CD4-positive, alpha-beta T cell (primary cell): ENCODE data around the gene NOTCH1. TPM values are rescaled to one million over a fixed set of nuclear protein-coding genes. Genes with fewer than 3 reads are reported as not detected.

Experiments used
- ATAC-seq: fragments of 200-7000 bp; cut with Tn5 transposase; one replicate; pipeline ENCODE4 v1.10.0; 2022; ENCODE audit warnings: mild to moderate bottlenecking; ENCODE audit not compliant: poor library complexity
- CTCF ChIA-PET: fragments of 350-600 bp; sonication (Branson Sonifier 250); formaldehyde crosslinking; loops from one replicate; lab custom pipeline; 2021; ENCODE audit warnings: antibody characterized with exemption, inconsistent platforms; lab: Charles Lee
- POLR2A ChIA-PET: fragments of 350-600 bp; sonication (Branson Sonifier 250); formaldehyde crosslinking; loops from one replicate; lab custom pipeline; 2021; ENCODE audit warnings: antibody characterized with exemption, inconsistent platforms; lab: Charles Lee
- DNase-seq, 14 experiments: peaks; one replicate each; pipeline ENCODE4 v3.0.0-alpha.2; 2013 to 2020; ENCODE audit warnings: mixed read lengths in 2 of 14
- H3K27ac ChIP-seq, 2 donors: one replicate each; pipeline versions ENCODE4 v1.5.1 to v1.7.0; 2013; ENCODE audit warnings: low read length in 2 of 2, low read depth in 1 of 2, mild to moderate bottlenecking in 1 of 2
- H3K27me3 ChIP-seq, 2 experiments: 1 replicate in 1 of 2; 2 replicates in 1 of 2; pipeline versions ENCODE4 v1.6.1 to v1.7.0; 2013; ENCODE audit warnings: low read length in 2 of 2, control low read depth in 1 of 2, mild to moderate bottlenecking in 1 of 2, moderate library complexity in 1 of 2; ENCODE audit not compliant: insufficient read depth in 2 of 2, control insufficient read depth in 1 of 2
- H3K36me3 ChIP-seq: one replicate; pipeline ENCODE4 v1.6.1; 2013; ENCODE audit warnings: low read length, control low read depth; ENCODE audit not compliant: insufficient read depth
- H3K4me1 ChIP-seq: one replicate; pipeline ENCODE4 v1.6.1; 2013; ENCODE audit warnings: low read length, control low read depth; ENCODE audit not compliant: insufficient read depth
- H3K4me3 ChIP-seq: one replicate; pipeline ENCODE4 v1.5.1; 2013; ENCODE audit warnings: mild to moderate bottlenecking, low read length, moderate library complexity
- H3K9me3 ChIP-seq, 2 experiments: 1 replicate in 1 of 2; 2 replicates in 1 of 2; pipeline versions ENCODE4 v1.6.1 to v1.7.0; 2013; ENCODE audit warnings: low read length in 2 of 2, mild to moderate bottlenecking in 2 of 2, control low read depth in 1 of 2, moderate library complexity in 1 of 2; ENCODE audit not compliant: control insufficient read depth in 1 of 2, insufficient read depth in 1 of 2
- H3K27ac Mint-ChIP-seq: one replicate; pipeline ENCODE4 v1.8.0; 2020; ENCODE audit warnings: mixed read lengths
- H3K27me3 Mint-ChIP-seq: one replicate; pipeline ENCODE4 v1.8.0; 2021; ENCODE audit warnings: mixed read lengths
- H3K36me3 Mint-ChIP-seq: one replicate; pipeline ENCODE4 v1.8.0; 2021; ENCODE audit warnings: low read depth, mixed read lengths
- H3K4me1 Mint-ChIP-seq: one replicate; pipeline ENCODE4 v1.8.0; 2021; ENCODE audit warnings: low read depth, mixed read lengths
- H3K4me3 Mint-ChIP-seq: one replicate; pipeline ENCODE4 v1.8.0; 2020; ENCODE audit warnings: mild to moderate bottlenecking, mixed read lengths
- H3K9me3 Mint-ChIP-seq: one replicate; pipeline ENCODE4 v1.8.0; 2020; ENCODE audit warnings: mixed read lengths
- CTCF ChIP-seq: fragments of 200-600 bp; IDR thresholded peaks from one replicate; pipeline ENCODE4 v1.8.0; 2022; ENCODE audit warnings: antibody characterized with exemption, mild to moderate bottlenecking
- intact Hi-C, 2 experiments: fragments of 100-400 bp; cut with DNase I in 1 of 2; cut with micrococcal nuclease in 1 of 2; formaldehyde crosslinking; loops; one replicate each; pipeline versions ENCODE4 v1.15.1 to v1.9.0; 2023 to 2025; cut with DNase I, micrococcal nuclease
- total RNA-seq, 174 experiments: library from RNA in 2 of 174; stranded (reverse) in 2 of 174; gene quantifications; one replicate each; pipeline ENCODE4 v1.2.3 and lab custom pipeline; 2021 to 2026

NOTCH1 gene
- total RNA-seq, 2 experiments from 2014 or later: 30.8 to 34.2 TPM

GRCh38 chr9:136470356-136470755, 75.5 kb downstream of the NOTCH1 start:
- ChIA-PET CTCF (no interaction called here), POLR2A (no interaction called here)
- ATAC-seq (no peak), DNase-seq (no peak)
- Histone ChIP-seq H3K4me1 (peaks cover 5% of the 10 kb centered on the region), H3K27ac (no peak overlapping the region), H3K4me3 (no peak overlapping the region), H3K27me3 (no peaks in the 10 kb centered on the region), H3K36me3 (peaks cover 99% of the 10 kb centered on the region), H3K9me3 (no peaks in the 10 kb centered on the region)
- Mint-ChIP-seq H3K27me3 (no peaks in the 10 kb centered on the region), H3K9me3 (no peaks in the 10 kb centered on the region), H3K36me3 (peaks cover 92% of the 10 kb centered on the region), H3K27ac (no peak overlapping the region), H3K4me3 (no peak overlapping the region), H3K4me1 (no peaks in the 10 kb centered on the region)
- intact Hi-C loops: no loop called here
- TF ChIP-seq CTCF: no peak

DNA sequence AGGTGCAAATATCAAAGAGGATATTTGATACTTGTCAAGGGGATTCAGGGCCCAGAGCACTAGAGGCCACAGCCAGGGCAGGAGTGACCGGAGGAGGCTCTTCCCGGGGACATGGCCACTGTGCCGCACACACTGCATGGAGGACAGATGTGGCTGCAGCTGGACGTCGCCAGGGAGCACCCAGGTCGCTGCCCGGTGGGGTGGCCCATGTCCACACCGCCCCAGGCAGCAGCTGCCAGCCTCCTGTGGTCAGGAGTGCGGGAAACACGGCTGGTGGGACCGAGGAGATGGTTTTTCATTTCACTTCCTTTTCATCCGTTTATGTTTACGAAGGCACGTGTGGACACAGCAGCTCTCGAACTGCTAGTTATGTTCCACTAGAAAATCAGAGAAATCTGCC, 78.1 kb downstream of the NOTCH1 start:
- ChIA-PET POLR2A (no interaction called here), CTCF (no interaction called here)
- H3K27ac ChIP-seq: no peak overlapping the region
- Mint-ChIP-seq H3K27me3 (no peaks in the 10 kb centered on the region), H3K4me1 (no peaks in the 10 kb centered on the region), H3K36me3 (peaks cover 94% of the 10 kb centered on the region), H3K9me3 (no peaks in the 10 kb centered on the region), H3K27ac (no peak overlapping the region), H3K4me3 (no peak overlapping the region)
- no peaks in the 10 kb centered on the region for H3K9me3 ChIP-seq
- peaks cover 99% of the 10 kb centered on the region for H3K36me3 ChIP-seq
- no peak for TF ChIP-seq CTCF
- intact Hi-C loops: no loop called here
- no peak for ATAC-seq
- H3K27me3 ChIP-seq: no peaks in the 10 kb centered on the region
- H3K4me3 ChIP-seq: no peak overlapping the region
- no peak for DNase-seq
- peaks cover 2% of the 10 kb centered on the region for H3K4me1 ChIP-seq

DNA sequence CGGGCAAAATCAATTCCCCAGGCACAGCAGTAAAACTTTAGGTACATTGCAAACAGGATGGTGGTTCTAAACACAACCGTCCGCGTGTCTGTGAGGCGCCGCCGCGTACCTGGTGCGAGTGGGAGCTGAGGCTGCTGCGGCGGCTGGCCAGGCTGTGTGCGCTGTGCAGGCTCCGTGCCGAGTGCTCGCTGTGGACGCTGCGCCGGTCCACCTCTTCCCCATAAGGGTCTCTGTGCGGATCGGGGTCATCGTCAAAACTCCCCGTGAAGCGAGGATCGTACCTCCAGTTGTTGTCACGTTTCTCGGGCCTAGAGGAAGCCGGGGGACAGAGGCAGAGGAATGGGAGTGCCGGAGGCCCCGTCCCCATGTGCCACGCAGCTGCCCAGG, 79.7 kb downstream of the NOTCH1 start:
- Mint-ChIP-seq H3K36me3 (peaks cover 94% of the 10 kb centered on the region), H3K27me3 (no peaks in the 10 kb centered on the region), H3K4me3 (no peak overlapping the region), H3K27ac (no peak overlapping the region), H3K9me3 (no peaks in the 10 kb centered on the region), H3K4me1 (no peaks in the 10 kb centered on the region)
- DNase-seq: no peak
- H3K4me1 ChIP-seq: peaks cover 2% of the 10 kb centered on the region
- POLR2A ChIA-PET: no interaction called here
- no peaks in the 10 kb centered on the region for H3K9me3 ChIP-seq
- intact Hi-C loops: no loop called here
- no peak for TF ChIP-seq CTCF
- CTCF ChIA-PET: no interaction called here
- no peak overlapping the region for H3K27ac ChIP-seq
- H3K36me3 ChIP-seq: peaks cover 99% of the 10 kb centered on the region
- H3K27me3 ChIP-seq: no peaks in the 10 kb centered on the region
- no peak for ATAC-seq
- no peak overlapping the region for H3K4me3 ChIP-seq
